ENCODE results near the gene PLEKHA6. TPM values are rescaled to one million over a fixed set of nuclear protein-coding genes. Genes with fewer than 3 reads are reported as not detected.

The PLEKHA6 gene
- total and polyA plus RNA-seq, 7 experiments from 2014 or later: 0.05 to 1.9 (median 0.46) TPM; not detected in 1

- Histone ChIP-seq H3K4me3 (ENCODE audit: low read length) (no peak overlapping the region), H3K36me3 (ENCODE audit: control insufficient read depth in 2 of 3, insufficient read depth in 3 of 3, low read length in 3 of 3) (no peaks in the 10 kb centered on the region), H3K27ac (ENCODE audit: low read depth, low read length) (no peak overlapping the region), H3K27me3 (ENCODE audit: control insufficient read depth in 2 of 2, insufficient read depth in 2 of 2, low read length in 2 of 2) (no peaks in the 10 kb centered on the region), H3K4me1 (ENCODE audit: control insufficient read depth in 2 of 2, insufficient read depth in 2 of 2, low read length in 2 of 2) (no peaks in the 10 kb centered on the region), H3K9me3 (ENCODE audit: control insufficient read depth in 2 of 3, low read length in 3 of 3) (no peaks in the 10 kb centered on the region)
- H3K27ac Mint-ChIP-seq: no peak overlapping the region
- H3K9me3 Mint-ChIP-seq: no peaks in the 10 kb centered on the region
- peaks cover 0 to 3% (median 0%) of the 10 kb centered on the region in 5 donors for H3K27me3 Mint-ChIP-seq
- intact Hi-C loops (cut with micrococcal nuclease): no loop called here
- no peak for ATAC-seq
- ChIA-PET CTCF (no interaction called here), POLR2A (no interaction called here)
- no peak overlapping the region for H3K4me3 Mint-ChIP-seq
- no peaks in the 10 kb centered on the region for H3K36me3 Mint-ChIP-seq
- H3K4me1 Mint-ChIP-seq: peaks cover 0 to 13% (median 5%) of the 10 kb centered on the region in 7 donors
- DNase-seq: no peak
Measured at GRCh38 chr1:204318324-204318723, 41.4 kb downstream of the PLEKHA6 start.

DNA sequence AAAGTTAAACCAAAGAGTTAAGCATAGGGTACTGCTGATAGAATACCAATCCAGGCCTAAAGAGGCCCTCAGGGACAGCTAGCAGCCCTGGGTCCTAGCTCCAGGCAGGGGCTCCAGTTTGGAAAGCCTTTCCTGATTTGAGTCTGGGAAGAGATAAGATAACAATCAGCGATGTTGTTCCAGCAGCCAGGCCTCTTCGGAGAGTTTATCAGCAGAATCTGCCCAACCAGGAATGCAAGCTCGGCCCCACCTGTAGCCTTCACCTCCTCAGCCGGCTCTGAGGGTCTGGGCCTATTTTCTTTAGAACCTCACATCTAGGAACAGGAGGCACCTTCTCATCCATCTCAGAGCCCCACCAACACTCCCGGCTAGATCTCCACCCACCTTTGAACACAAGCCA is 42.6 kb downstream of the PLEKHA6 start:
- ATAC-seq (no peak), DNase-seq (no peak)
- intact Hi-C loops (cut with micrococcal nuclease): no loop called here
- Histone ChIP-seq H3K27me3 (ENCODE audit: control insufficient read depth in 2 of 2, insufficient read depth in 2 of 2, low read length in 2 of 2) (no peaks in the 10 kb centered on the region), H3K4me3 (ENCODE audit: low read length) (no peak overlapping the region), H3K9me3 (ENCODE audit: control insufficient read depth in 2 of 3, low read length in 3 of 3) (no peaks in the 10 kb centered on the region), H3K4me1 (ENCODE audit: control insufficient read depth in 2 of 2, insufficient read depth in 2 of 2, low read length in 2 of 2) (no peaks in the 10 kb centered on the region), H3K27ac (ENCODE audit: low read depth, low read length) (no peak overlapping the region), H3K36me3 (ENCODE audit: control insufficient read depth in 2 of 3, insufficient read depth in 3 of 3, low read length in 3 of 3) (no peaks in the 10 kb centered on the region)
- Mint-ChIP-seq H3K36me3 (peaks cover 0 to 1% (median 0%) of the 10 kb centered on the region in 5 donors), H3K4me1 (peaks cover 0 to 15% (median 8%) of the 10 kb centered on the region in 7 donors), H3K27ac (no peak overlapping the region), H3K9me3 (peaks cover 0 to 1% (median 0%) of the 10 kb centered on the region in 11 donors), H3K4me3 (no peak overlapping the region), H3K27me3 (peaks cover 0 to 6% (median 0%) of the 10 kb centered on the region in 5 donors)
- CTCF ChIA-PET: interaction anchor here (0.8 kb wide), 1 partner anchor 154 kb away, joined by 3 read pairs; no protein-coding TSS in a partner anchor
- POLR2A ChIA-PET: no interaction called here

DNA sequence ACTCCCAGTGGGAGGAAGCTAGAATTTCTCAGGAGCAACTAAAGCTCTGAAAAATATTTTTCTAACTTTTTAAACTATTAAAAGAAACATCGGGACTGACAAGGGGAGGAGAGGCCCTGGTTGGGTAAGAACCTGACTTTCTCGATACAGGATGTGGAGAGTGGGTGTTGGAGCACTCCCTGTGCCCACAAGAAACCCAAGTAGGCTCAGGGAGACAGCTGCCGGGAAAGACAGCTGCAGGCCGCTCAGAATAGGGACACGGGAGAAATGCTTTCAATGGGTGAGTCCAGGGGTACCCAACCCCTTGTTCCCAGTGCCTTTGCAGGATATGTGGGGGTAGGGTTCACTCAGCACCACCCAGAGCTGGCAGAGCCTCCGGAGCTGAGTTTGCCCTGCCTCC is 43.6 kb downstream of the PLEKHA6 start:
- H3K36me3 ChIP-seq (ENCODE audit: control insufficient read depth in 2 of 3, insufficient read depth in 3 of 3, low read length in 3 of 3): no peaks in the 10 kb centered on the region
- Mint-ChIP-seq H3K36me3 (peaks cover 0 to 1% (median 0%) of the 10 kb centered on the region in 5 donors), H3K4me1 (peaks cover 0 to 15% (median 8%) of the 10 kb centered on the region in 7 donors), H3K27ac (peak overlapping the region in 1 of 9 donors; percentile 29), H3K9me3 (peaks cover 0 to 1% (median 0%) of the 10 kb centered on the region in 11 donors), H3K4me3 (no peak overlapping the region), H3K27me3 (peaks cover 0 to 6% (median 0%) of the 10 kb centered on the region in 5 donors)
- H3K9me3 ChIP-seq (ENCODE audit: control insufficient read depth in 2 of 3, low read length in 3 of 3): no peaks in the 10 kb centered on the region
- ATAC-seq: no peak
- H3K4me3 ChIP-seq (ENCODE audit: low read length): no peak overlapping the region
- H3K27me3 ChIP-seq (ENCODE audit: control insufficient read depth in 2 of 2, insufficient read depth in 2 of 2, low read length in 2 of 2): no peaks in the 10 kb centered on the region
- DNase-seq: no peak
- CTCF ChIA-PET: no interaction called here
- intact Hi-C loops (cut with micrococcal nuclease): no loop called here
- H3K4me1 ChIP-seq (ENCODE audit: control insufficient read depth in 2 of 2, insufficient read depth in 2 of 2, low read length in 2 of 2): no peaks in the 10 kb centered on the region
- no peak overlapping the region for H3K27ac ChIP-seq (ENCODE audit: low read depth, low read length)
- POLR2A ChIA-PET: no interaction called here

GRCh38 chr1:204314893-204315658 is 44.7 kb downstream of the PLEKHA6 start:
- Histone ChIP-seq H3K36me3 (ENCODE audit: control insufficient read depth in 2 of 3, insufficient read depth in 3 of 3, low read length in 3 of 3) (no peaks in the 10 kb centered on the region), H3K27ac (ENCODE audit: low read depth, low read length) (no peak overlapping the region), H3K4me1 (ENCODE audit: control insufficient read depth in 2 of 2, insufficient read depth in 2 of 2, low read length in 2 of 2) (no peaks in the 10 kb centered on the region), H3K27me3 (ENCODE audit: control insufficient read depth in 2 of 2, insufficient read depth in 2 of 2, low read length in 2 of 2) (no peaks in the 10 kb centered on the region), H3K9me3 (ENCODE audit: control insufficient read depth in 2 of 3, low read length in 3 of 3) (no peaks in the 10 kb centered on the region), H3K4me3 (ENCODE audit: low read length) (no peak overlapping the region)
- Mint-ChIP-seq H3K4me3 (peak overlapping the region in 1 of 10 donors; percentile 53), H3K4me1 (peaks cover 0 to 15% (median 10%) of the 10 kb centered on the region in 7 donors), H3K27ac (peak overlapping the region in 1 of 9 donors; percentile 65), H3K9me3 (peaks cover 0 to 1% (median 0%) of the 10 kb centered on the region in 11 donors), H3K36me3 (peaks cover 0 to 1% (median 0%) of the 10 kb centered on the region in 5 donors), H3K27me3 (peaks cover 0 to 6% (median 0%) of the 10 kb centered on the region in 5 donors)
- intact Hi-C loops (cut with micrococcal nuclease): no loop called here
- no peak for ATAC-seq
- CTCF ChIA-PET: no interaction called here
- DNase-seq: no peak
- POLR2A ChIA-PET: interaction anchor here (1.6 kb wide), 1 partner anchor 14 kb away, joined by 3 read pairs; no protein-coding TSS in a partner anchor

- Histone ChIP-seq H3K27me3 (ENCODE audit: control insufficient read depth in 2 of 2, insufficient read depth in 2 of 2, low read length in 2 of 2) (no peaks in the 10 kb centered on the region), H3K27ac (ENCODE audit: low read depth, low read length) (no peak overlapping the region), H3K36me3 (ENCODE audit: control insufficient read depth in 2 of 3, insufficient read depth in 3 of 3, low read length in 3 of 3) (no peaks in the 10 kb centered on the region), H3K4me1 (ENCODE audit: control insufficient read depth in 2 of 2, insufficient read depth in 2 of 2, low read length in 2 of 2) (no peaks in the 10 kb centered on the region), H3K9me3 (ENCODE audit: control insufficient read depth in 2 of 3, low read length in 3 of 3) (no peaks in the 10 kb centered on the region), H3K4me3 (ENCODE audit: low read length) (no peak overlapping the region)
- Mint-ChIP-seq H3K9me3 (peaks cover 0 to 1% (median 0%) of the 10 kb centered on the region in 11 donors), H3K27ac (peak overlapping the region in 2 of 9 donors; percentile 43 to 65), H3K27me3 (peaks cover 0 to 6% (median 0%) of the 10 kb centered on the region in 5 donors), H3K4me3 (peak overlapping the region in 8 of 10 donors; percentile 22 to 75 (median 41)), H3K4me1 (peaks cover 0 to 15% (median 10%) of the 10 kb centered on the region in 7 donors), H3K36me3 (peaks cover 0 to 1% (median 0%) of the 10 kb centered on the region in 5 donors)
- ChIA-PET CTCF (no interaction called here), POLR2A (interaction anchor here (0.6 to 1.6 kb wide), 2 partner anchors 12 to 13 kb away, joined by 3 read pairs; no protein-coding TSS in a partner anchor)
- no peak for DNase-seq
- intact Hi-C loops (cut with micrococcal nuclease): no loop called here
- ATAC-seq: peak; percentile 42
Measured at GRCh38 chr1:204314171-204314892, 45.4 kb downstream of the PLEKHA6 start.

DNA sequence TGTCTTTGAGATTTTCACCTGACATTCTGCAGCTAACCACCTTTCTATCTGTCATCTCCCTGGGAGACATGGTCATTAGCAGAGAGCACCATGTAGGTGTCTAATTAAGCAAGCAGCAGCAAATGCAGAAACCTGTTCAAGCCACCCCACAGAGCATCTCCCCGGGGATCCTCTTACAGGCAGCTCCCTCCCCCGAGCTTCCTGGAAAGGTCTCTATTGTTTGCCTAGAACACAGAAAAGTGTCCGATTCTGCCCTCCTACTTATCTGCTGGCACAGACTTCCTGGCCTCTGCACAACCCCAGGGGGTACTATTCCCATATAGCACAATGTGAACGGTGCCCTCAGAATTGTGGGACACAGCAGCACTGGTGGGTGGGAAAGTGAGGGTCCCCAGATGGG is 46.1 kb downstream of the PLEKHA6 start:
- no peak overlapping the region for H3K4me3 ChIP-seq (ENCODE audit: low read length)
- peak overlapping the region in 7 of 10 donors; percentile 22 to 75 (median 49) for H3K4me3 Mint-ChIP-seq
- no peaks in the 10 kb centered on the region for H3K27me3 ChIP-seq (ENCODE audit: control insufficient read depth in 2 of 2, insufficient read depth in 2 of 2, low read length in 2 of 2)
- H3K36me3 ChIP-seq (ENCODE audit: control insufficient read depth in 2 of 3, insufficient read depth in 3 of 3, low read length in 3 of 3): no peaks in the 10 kb centered on the region
- peaks cover 0 to 15% (median 10%) of the 10 kb centered on the region in 7 donors for H3K4me1 Mint-ChIP-seq
- H3K9me3 ChIP-seq (ENCODE audit: control insufficient read depth in 2 of 3, low read length in 3 of 3): no peaks in the 10 kb centered on the region
- POLR2A ChIA-PET: interaction anchor here (0.6 to 1.6 kb wide), 2 partner anchors 11 to 13 kb away, joined by 3 read pairs; no protein-coding TSS in a partner anchor
- DNase-seq: no peak
- H3K9me3 Mint-ChIP-seq: peaks cover 0 to 1% (median 0%) of the 10 kb centered on the region in 11 donors
- no peak for ATAC-seq
- peaks cover 0 to 1% (median 0%) of the 10 kb centered on the region in 5 donors for H3K36me3 Mint-ChIP-seq
- no peaks in the 10 kb centered on the region for H3K4me1 ChIP-seq (ENCODE audit: control insufficient read depth in 2 of 2, insufficient read depth in 2 of 2, low read length in 2 of 2)
- peaks cover 0 to 6% (median 4%) of the 10 kb centered on the region in 5 donors for H3K27me3 Mint-ChIP-seq
- CTCF ChIA-PET: no interaction called here
- intact Hi-C loops (cut with micrococcal nuclease): no loop called here
- no peak overlapping the region for H3K27ac ChIP-seq (ENCODE audit: low read depth, low read length)
- peak overlapping the region in 2 of 9 donors; percentile 43 to 65 for H3K27ac Mint-ChIP-seq
